Measurements from ENCODE around the gene GRM6. TPM values are rescaled to one million over a fixed set of nuclear protein-coding genes. Genes with fewer than 3 reads are reported as not detected.

The GRM6 gene
- total RNA-seq, 2 donors from 2014 or later = not detected

- Histone ChIP-seq H3K36me3 (no peaks in the 10 kb centered on the region), H3K4me1 (no peaks in the 10 kb centered on the region), H3K27ac (no peak overlapping the region), H3K27me3 (no peaks in the 10 kb centered on the region), H3K9me3 (peaks cover 0 to 13% of the 10 kb centered on the region in 2 donors), H3K4me3 (no peak overlapping the region)
- TF ChIP-seq CTCF (IDR thresholded peaks at IDR 0.05) = no peak
- no peak for DNase-seq (ENCODE audit: low spot score)
Observed at GRCh38 chr5:178993236-178993765, 1.8 kb downstream of the GRM6 start.

GRCh38 chr5:178992291-178992895 is 2.7 kb downstream of the GRM6 start:
- H3K36me3 ChIP-seq = no peaks in the 10 kb centered on the region
- no peaks in the 10 kb centered on the region for H3K27me3 ChIP-seq
- no peaks in the 10 kb centered on the region for H3K4me1 ChIP-seq
- no peak for DNase-seq (ENCODE audit: low spot score)
- no peak overlapping the region for H3K4me3 ChIP-seq
- H3K27ac ChIP-seq = no peak overlapping the region
- H3K9me3 ChIP-seq = peaks cover 0 to 14% of the 10 kb centered on the region in 2 donors
- TF ChIP-seq CTCF (IDR thresholded peaks at IDR 0.05) = no peak

GRCh38 chr5:178991190-178992145 is 3.7 kb downstream of the GRM6 start:
- Histone ChIP-seq H3K27ac (no peak overlapping the region), H3K36me3 (no peaks in the 10 kb centered on the region), H3K9me3 (peaks cover 4 to 24% of the 10 kb centered on the region in 2 donors), H3K4me1 (no peaks in the 10 kb centered on the region), H3K27me3 (no peaks in the 10 kb centered on the region), H3K4me3 (no peak overlapping the region)
- no peak for TF ChIP-seq CTCF (IDR thresholded peaks at IDR 0.05)
- DNase-seq (ENCODE audit: low spot score) = no peak

- Histone ChIP-seq H3K4me3 (no peak overlapping the region), H3K4me1 (no peaks in the 10 kb centered on the region), H3K27me3 (no peaks in the 10 kb centered on the region), H3K36me3 (no peaks in the 10 kb centered on the region), H3K9me3 (peaks cover 6 to 33% of the 10 kb centered on the region in 2 donors), H3K27ac (no peak overlapping the region)
- no peak for TF ChIP-seq CTCF (IDR thresholded peaks at IDR 0.05)
- DNase-seq (ENCODE audit: low spot score) = no peak
Observed at GRCh38 chr5:178990491-178990890, 4.6 kb downstream of the GRM6 start.

GRCh38 chr5:178989311-178989710 is 5.8 kb downstream of the GRM6 start:
- Histone ChIP-seq H3K9me3 (peaks cover 6 to 44% of the 10 kb centered on the region in 2 donors), H3K27me3 (no peaks in the 10 kb centered on the region), H3K27ac (no peak overlapping the region), H3K4me1 (no peaks in the 10 kb centered on the region), H3K36me3 (no peaks in the 10 kb centered on the region), H3K4me3 (no peak overlapping the region)
- DNase-seq (ENCODE audit: low spot score) = no peak
- no peak for TF ChIP-seq CTCF (IDR thresholded peaks at IDR 0.05)
